ENCODE data around the gene DACT3. TPM values are rescaled to one million over a fixed set of nuclear protein-coding genes. Genes with fewer than 3 reads are reported as not detected.

The DACT3 gene
- total and polyA plus RNA-seq, 2 of the 4 experiments (the other 2 are of a cell fraction): 1.6 to 4.9 TPM

DNA sequence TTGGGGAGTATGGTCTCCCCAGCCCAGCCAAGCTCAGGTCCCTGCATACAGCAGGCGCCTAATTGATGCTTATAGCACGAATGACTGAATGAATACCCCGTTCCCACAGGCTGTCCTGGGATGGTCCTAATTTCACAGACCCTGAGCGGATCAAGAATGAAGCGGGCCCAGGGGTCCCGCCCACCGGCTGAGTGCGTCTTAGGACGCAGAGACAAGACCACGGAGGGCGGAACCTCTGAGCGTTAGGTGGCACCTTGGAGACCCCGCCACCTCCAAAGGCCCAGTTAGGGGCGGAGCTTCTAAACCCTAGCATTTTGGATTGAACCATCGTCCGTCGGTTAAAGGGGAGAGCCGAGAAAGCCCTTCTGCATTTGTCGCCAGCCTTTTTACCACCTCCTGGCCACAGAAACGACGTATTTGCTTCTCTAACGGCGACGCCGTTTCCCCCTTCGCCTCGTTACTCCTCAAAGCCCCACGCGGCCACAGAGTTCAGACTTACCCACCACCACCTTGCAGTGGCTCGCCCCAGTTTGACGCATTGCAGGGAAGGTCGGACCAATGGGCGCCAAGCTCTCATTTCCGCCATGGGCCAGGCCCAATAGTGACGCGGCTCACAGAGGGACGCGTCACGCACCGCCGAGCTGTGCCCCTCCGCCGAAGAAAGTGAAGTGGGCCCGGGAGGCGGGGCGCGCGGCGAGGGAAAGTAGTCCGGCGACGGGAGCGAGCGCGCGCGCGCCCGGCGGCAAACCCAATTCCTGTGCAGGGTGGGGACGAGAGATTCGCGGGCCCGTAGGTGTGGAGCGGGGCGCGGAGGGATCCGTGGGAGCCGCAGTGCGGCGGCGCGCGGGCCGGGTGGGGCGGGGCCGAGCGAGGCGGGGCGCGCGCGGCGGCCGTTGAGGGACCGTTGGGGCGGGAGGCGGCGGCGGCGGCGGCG is 60.3 kb downstream of the DACT3 start:
- Histone ChIP-seq H3K9me3 (ENCODE audit: control insufficient read depth, insufficient read depth, low read length) (peaks cover 4% of the 10 kb centered on the region; the same call in 1 of the 2 replicates), H4K5ac (ENCODE audit: low read depth, low read length) (peak overlapping the region; percentile 97), H2AFZ (replicated peaks; ENCODE audit: low read length, poor library complexity) (peak overlapping the region; percentile 100), H4K8ac (ENCODE audit: low read depth in 2 of 2, low read length in 2 of 2) (peak overlapping the region; percentile 79 to 100), H3K4me1 (ENCODE audit: control insufficient read depth, insufficient read depth, low read length) (peaks cover 15% of the 10 kb centered on the region), H3K79me1 (ENCODE audit: low read depth in 1 of 2, low read length in 2 of 2) (peaks cover 0 to 40% of the 10 kb centered on the region in 2 experiments; a peak in 3 of 4 replicates), H2BK120ac (ENCODE audit: low read depth, low read length) (peak overlapping the region; percentile 100), H3K4me3 (ENCODE audit: insufficient read depth, low read depth, low read length) (peak overlapping the region; percentile 87), H3K14ac (replicated peaks; ENCODE audit: low read depth, low read length) (peak overlapping the region; percentile 100), H3K56ac (ENCODE audit: extremely low read depth, insufficient read depth, low read length) (peak overlapping the region; percentile 99), H3K4me2 (ENCODE audit: low read depth, low read length) (peak overlapping the region; percentile 66), H2BK5ac (ENCODE audit: low read depth, low read length, poor library complexity, severe bottlenecking) (peak overlapping the region; percentile 99), H4K91ac (ENCODE audit: insufficient read depth, low read depth, low read length) (peak overlapping the region; percentile 100), H2BK20ac (ENCODE audit: low read depth, low read length) (peak overlapping the region; percentile 100), H4K20me1 (ENCODE audit: insufficient read depth, low read length) (peaks cover 39% of the 10 kb centered on the region), H3K23ac (ENCODE audit: low read depth, low read length) (peak overlapping the region; percentile 100), H3K36me3 (ENCODE audit: control insufficient read depth, insufficient read depth, low read length) (peaks cover 3% of the 10 kb centered on the region), H3K9ac (ENCODE audit: low read depth, low read length) (peak overlapping the region; percentile 88), H2AK9ac (replicated peaks; ENCODE audit: low read depth, low read length, poor library complexity) (peak overlapping the region; percentile 99), H3K27me3 (ENCODE audit: control insufficient read depth, insufficient read depth, low read length) (no peaks in the 10 kb centered on the region), H3K9me1 (ENCODE audit: insufficient read depth, low read length) (peaks cover 16% of the 10 kb centered on the region), H3K18ac (ENCODE audit: low read depth, low read length) (peak overlapping the region; percentile 96), H2BK15ac (ENCODE audit: low read depth, low read length) (peak overlapping the region; percentile 95; the same call in 2 of the 3 replicates), H2AK5ac (ENCODE audit: low read depth, low read length) (peak overlapping the region; percentile 94), H3K27ac (ENCODE audit: insufficient read depth, low read length) (peak overlapping the region; percentile 91), H3K4ac (ENCODE audit: low read depth, low read length) (peak overlapping the region; percentile 100)
- ChIA-PET CTCF (interaction anchor here (0.6 to 1.6 kb wide), 3 partner anchors 10 to 62 kb away, joined by 3 to 8 read pairs (median 4); no protein-coding TSS in a partner anchor), POLR2A (ENCODE audit: unreplicated experiment) (interaction anchor here (0.6 to 1.1 kb wide), 4 partner anchors 31 to 601 kb away, joined by 3 to 14 read pairs (median 5); no protein-coding TSS in a partner anchor)
- DNase-seq: peak; percentile 97
- BruUV-seq (replicated peaks): TSS peak; percentile 47
- ATAC-seq (ENCODE audit: low read depth): peak; percentile 92
- intact Hi-C loops (cut with micrococcal nuclease) (no loop called here), dilution Hi-C loops (cut with HindIII; ENCODE audit: low sequenced_read_pairs, unreplicated experiment) (no loop called here), in situ Hi-C loops (cut with MboI; ENCODE audit: low sequenced_read_pairs) (no loop called here)
- peak; percentile 99; the same call in 1 of the 2 replicates for TF ChIP-seq CHD1 (IDR thresholded peaks at IDR 0.05; ENCODE audit: low read depth, low read length)
- TF ChIP-seq NFE2L2 (IDR thresholded peaks at IDR 0.05; ENCODE audit: low read depth, low read length): no peak; the same call in 1 of the 2 replicates
- TF ChIP-seq MXI1 (IDR thresholded peaks at IDR 0.05; ENCODE audit: borderline replicate concordance, low read depth, low read length): peak; percentile 39; the same call in 1 of the 2 replicates
- TF ChIP-seq MAZ (IDR thresholded peaks at IDR 0.05; ENCODE audit: borderline replicate concordance, low read depth, low read length): peak; percentile 95
- TF ChIP-seq FOS (IDR thresholded peaks at IDR 0.05; ENCODE audit: low read depth, low read length): peak; percentile 65
- TF ChIP-seq CTCF (conservative IDR thresholded peaks at IDR 0.05; ENCODE audit: low read depth, low read length): no peak
- peak; percentile 97 for TF ChIP-seq BHLHE40 (IDR thresholded peaks at IDR 0.05; ENCODE audit: low read depth, low read length)
- peak; percentile 52 for TF ChIP-seq POLR2A (IDR thresholded peaks at IDR 0.05; ENCODE audit: low read depth, low read length)
- no peak for TF ChIP-seq ELK1 (IDR thresholded peaks at IDR 0.05; ENCODE audit: borderline replicate concordance, low read depth, low read length)
- no peak for TF ChIP-seq RAD21 (IDR thresholded peaks at IDR 0.05; ENCODE audit: low read length)
- no peak for TF ChIP-seq MAFK (IDR thresholded peaks at IDR 0.05; ENCODE audit: low read depth, low read length)
- TF ChIP-seq CEBPB (IDR thresholded peaks at IDR 0.05; ENCODE audit: low read depth, low read length): no peak
- TF ChIP-seq USF2 (IDR thresholded peaks at IDR 0.05; ENCODE audit: low read depth, low read length): no peak
- WGBS, 2 experiments (ENCODE audit: extremely low coverage in 2 of 2, insufficient read length in 1 of 2): 0% methylated on average over 38 of the region's 93 CpGs; no CpG with 5 or more reads in 1 of the 2 experiments
